ENCODE results near the gene ANKUB1.

The ANKUB1 gene

GRCh38 chr3:149752788-149753136 lies 39.6 kb downstream of the ANKUB1 start:
- no peak for DNase-seq

DNA sequence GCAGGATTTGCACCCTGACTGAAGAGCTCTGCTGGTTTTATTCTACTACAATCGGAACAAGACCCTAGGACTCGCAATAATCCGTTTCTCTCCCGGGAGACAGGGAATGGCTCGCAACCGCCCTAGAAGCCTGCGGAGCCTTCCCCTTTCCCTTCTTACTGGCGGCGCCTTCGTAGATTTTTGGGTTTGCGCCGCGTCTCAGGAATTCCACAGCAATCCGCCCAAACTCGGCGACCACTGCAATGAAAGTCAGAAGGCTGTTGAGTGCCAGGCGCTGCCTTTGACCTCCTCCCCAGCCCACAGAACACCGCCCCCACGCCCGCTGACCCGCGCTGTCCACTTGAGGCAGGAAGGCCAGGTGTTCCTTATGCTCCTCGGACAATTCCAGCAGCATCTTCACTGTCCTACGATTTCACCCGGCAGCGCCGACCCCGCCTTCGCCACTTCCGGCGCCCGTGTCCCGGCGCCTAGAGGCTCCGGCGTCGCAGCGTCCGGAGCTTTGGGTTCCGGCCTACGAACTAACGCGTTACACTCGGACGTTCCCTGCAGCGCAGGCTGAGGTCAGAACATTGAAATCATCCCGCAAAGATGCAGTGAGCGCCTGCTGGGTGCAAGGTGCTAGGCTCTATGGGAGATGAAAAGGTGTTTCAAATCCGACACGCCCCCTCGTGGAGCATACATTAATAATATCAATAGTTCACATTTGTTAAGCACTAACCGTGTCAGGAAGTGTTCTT lies 40.1 kb downstream of the ANKUB1 start, which contains the start of gene COMMD2:
Gene COMMD2 (minus strand): TSS at position 439 of the 737 bp plus-strand sequence. CDS start 45 bp downstream, at position 394.
- DNase-seq = peak; percentile 87

- no peak for DNase-seq
These were observed 40.8 kb downstream of the ANKUB1 start for GRCh38 chr3:149751551-149751950.

DNA sequence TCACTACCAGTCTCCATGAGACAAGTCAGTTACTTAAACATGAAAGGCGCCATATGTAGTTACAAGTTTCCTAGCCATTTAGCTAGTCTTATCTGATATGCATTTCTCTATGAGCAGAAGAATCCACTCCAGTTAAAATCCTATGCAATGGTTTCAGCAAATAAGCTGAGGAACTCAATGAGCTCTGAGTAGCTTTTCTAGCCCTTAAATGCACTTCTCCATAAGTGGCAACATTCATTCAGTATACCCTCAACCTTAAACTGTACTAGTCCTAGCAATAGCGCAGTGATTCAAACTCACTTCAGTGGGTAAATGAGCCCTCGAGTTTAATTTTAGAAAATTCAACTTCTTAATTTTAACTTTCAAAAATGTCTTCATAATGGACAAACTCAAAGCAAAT lies 47.7 kb downstream of the ANKUB1 start:
- DNase-seq = no peak

DNA sequence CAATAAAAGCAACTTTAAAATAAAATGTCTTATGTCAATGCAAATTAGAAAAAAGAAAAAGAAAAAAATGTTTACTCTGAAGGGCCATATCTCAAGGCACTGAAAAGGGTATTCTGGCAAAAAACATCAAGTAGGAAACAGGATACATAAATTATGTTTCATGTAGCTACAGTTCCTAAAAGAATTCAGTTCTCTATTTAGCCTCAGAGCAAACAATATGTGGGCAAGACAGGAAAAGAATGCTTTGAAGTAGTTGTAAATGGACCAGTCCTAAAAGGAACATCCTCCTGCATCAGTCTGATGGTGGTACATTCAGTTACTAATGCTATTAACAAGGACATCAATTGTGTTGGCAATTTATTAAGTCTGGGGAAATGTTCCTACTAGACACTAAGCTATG lies 48.2 kb downstream of the ANKUB1 start:
- DNase-seq = no peak

DNA sequence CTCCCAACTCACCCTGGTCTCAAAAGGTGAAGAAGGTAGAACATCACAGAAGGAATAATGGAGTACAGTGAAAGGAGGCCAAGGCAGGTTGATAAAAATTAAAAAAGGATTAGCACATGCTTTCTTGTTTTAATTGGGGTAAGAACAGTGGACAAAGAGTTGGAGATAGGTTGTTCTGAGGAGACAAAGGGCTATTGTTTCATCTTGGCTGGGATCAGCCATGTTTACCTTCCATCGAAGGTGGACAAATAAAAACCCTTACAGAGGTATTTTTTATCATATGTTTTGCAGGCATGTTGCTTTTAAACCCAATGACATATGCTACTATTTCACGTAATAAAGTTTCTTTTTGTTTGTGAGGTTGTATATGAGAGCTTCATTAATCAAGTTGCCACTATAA lies 53.0 kb downstream of the ANKUB1 start:
- DNase-seq = no peak

- DNase-seq = no peak
These were observed 53.5 kb downstream of the ANKUB1 start for GRCh38 chr3:149738876-149739275.

DNA sequence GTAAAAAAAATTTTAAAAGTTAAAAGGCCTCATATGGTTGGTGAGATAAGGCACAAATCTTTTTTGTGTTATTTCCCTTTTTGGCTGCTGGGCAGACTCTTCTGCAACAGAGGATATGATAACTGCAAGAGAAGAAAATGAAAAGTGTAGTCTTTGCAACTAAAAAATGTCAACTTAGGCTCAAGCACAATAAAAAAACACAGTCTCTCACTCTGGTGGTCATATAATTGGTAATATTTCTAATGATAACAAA lies 55.5 kb downstream of the ANKUB1 start:
- no peak for DNase-seq

GRCh38 chr3:149736175-149736952 lies 56.0 kb downstream of the ANKUB1 start:
- peak; percentile 21 for DNase-seq

DNA sequence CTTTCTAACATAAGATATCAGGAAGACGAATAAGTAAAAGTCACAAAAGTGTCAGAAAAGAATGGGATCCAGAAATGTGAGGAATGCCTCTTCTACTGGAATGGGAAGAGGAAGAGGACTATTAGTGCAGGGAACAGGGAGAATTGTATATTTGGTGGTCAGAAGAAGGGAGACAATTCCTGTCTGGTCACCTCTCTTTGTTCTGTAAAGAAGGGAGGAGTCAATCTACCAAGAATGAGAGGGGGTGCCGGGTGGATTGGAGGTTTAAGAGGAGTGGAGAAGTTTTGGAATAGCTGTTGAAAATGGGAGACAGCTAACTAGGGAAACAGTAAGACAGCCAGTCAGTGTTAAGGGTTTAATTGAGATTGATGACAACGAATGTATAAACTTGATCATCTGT lies 60.1 kb downstream of the ANKUB1 start:
- no peak for DNase-seq

DNA sequence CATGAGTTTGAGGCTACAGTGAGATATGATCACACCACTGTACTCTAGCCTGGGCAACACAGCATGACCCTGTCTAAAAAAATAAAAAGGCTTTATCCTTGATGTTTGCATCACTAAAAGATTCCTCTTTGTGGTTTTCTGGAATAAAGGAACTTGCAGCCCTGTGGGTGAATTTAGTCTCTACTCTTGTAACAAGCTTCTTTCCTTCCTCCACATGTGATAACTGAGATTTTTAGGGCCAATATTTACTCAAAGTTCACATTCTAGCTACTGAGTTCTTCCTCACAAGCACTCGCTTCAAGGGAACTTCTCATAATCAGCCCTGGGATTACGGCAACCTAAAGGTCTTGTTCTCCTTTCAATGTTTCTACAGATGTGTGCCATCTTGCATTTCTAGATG lies 64.7 kb downstream of the ANKUB1 start:
- no peak for DNase-seq

- no peak for DNase-seq
These were observed 65.5 kb downstream of the ANKUB1 start for GRCh38 chr3:149726716-149727407.

- DNase-seq = no peak
These were observed 68.6 kb downstream of the ANKUB1 start for GRCh38 chr3:149723781-149724180.

- no peak for DNase-seq
These were observed 71.4 kb downstream of the ANKUB1 start for GRCh38 chr3:149720918-149721317.

- peak; percentile 75 for DNase-seq
These were observed 74.8 kb downstream of the ANKUB1 start for GRCh38 chr3:149717391-149718056.

- DNase-seq = no peak
These were observed 75.4 kb downstream of the ANKUB1 start for GRCh38 chr3:149716984-149717383.

GRCh38 chr3:149715247-149715646 lies 77.1 kb downstream of the ANKUB1 start:
- DNase-seq = no peak

GRCh38 chr3:149713730-149714654 lies 78.4 kb downstream of the ANKUB1 start:
- no peak for DNase-seq

All from HCEC 1CT (cell line).